Keratinocyte (primary cell): ENCODE results near the gene TGFBR1. TPM values are rescaled to one million over a fixed set of nuclear protein-coding genes. Genes with fewer than 3 reads are reported as not detected.

Experiments used
- DNase-seq: peaks from one replicate; pipeline ENCODE4 v3.0.0-alpha.2; 2011; ENCODE audit warnings: low read depth, missing footprints, low spot score
- FAIRE-seq: peaks from 2 replicates; lab custom pipeline; 2011; peaks lifted over from hg19 to GRCh38; lab: Jason Lieb, UNC
- H2AFZ ChIP-seq: 2 replicates; pipeline ENCODE4 v1.6.0; 2012; ENCODE audit warnings: low read length, control low read depth, inconsistent platforms; ENCODE audit not compliant: control insufficient read depth
- H3K27ac ChIP-seq: 2 replicates; pipeline ENCODE4 v1.5.1; 2011; ENCODE audit warnings: low read length; ENCODE audit not compliant: control insufficient read depth, insufficient read depth
- H3K27me3 ChIP-seq: 3 replicates; pipeline ENCODE4 v1.6.0; 2011; ENCODE audit warnings: low read length; ENCODE audit not compliant: control insufficient read depth, insufficient read depth; ENCODE audit errors: extremely low read depth
- H3K36me3 ChIP-seq, 2 experiments: 2 replicates in 1 of 2; 3 replicates in 1 of 2; pipeline ENCODE4 v1.5.1; 2011; ENCODE audit warnings: low read length in 2 of 2, mild to moderate bottlenecking in 1 of 2; ENCODE audit not compliant: control insufficient read depth in 2 of 2, insufficient read depth in 2 of 2; ENCODE audit errors: extremely low read depth in 1 of 2
- H3K4me1 ChIP-seq: 3 replicates; pipeline ENCODE4 v1.5.1; 2011; ENCODE audit warnings: low read length; ENCODE audit not compliant: control insufficient read depth, insufficient read depth; ENCODE audit errors: extremely low read depth
- H3K4me2 ChIP-seq: 3 replicates; pipeline ENCODE4 v1.6.0; 2011; ENCODE audit warnings: low read depth, low read length; ENCODE audit not compliant: control insufficient read depth, insufficient read depth; ENCODE audit errors: extremely low read depth
- H3K4me3 ChIP-seq, 3 experiments: fragments of 200-600 bp in 1 of 3; sonication (generic) in 1 of 3; 2 replicates in 2 of 3; 3 replicates in 1 of 3; pipeline ENCODE4 v1.5.1; 2011 to 2016; ENCODE audit warnings: low read length in 3 of 3, mild to moderate bottlenecking in 3 of 3, control low read depth in 2 of 3, inconsistent platforms in 1 of 3, low read depth in 1 of 3, mixed read lengths in 1 of 3, mixed run types in 1 of 3, moderate library complexity in 1 of 3; ENCODE audit not compliant: control insufficient read depth in 2 of 3, insufficient read depth in 2 of 3; ENCODE audit errors: extremely low read depth in 1 of 3
- H3K79me2 ChIP-seq: 2 replicates; pipeline ENCODE4 v1.6.0; 2012; ENCODE audit warnings: low read length; ENCODE audit not compliant: control insufficient read depth, insufficient read depth
- H3K9ac ChIP-seq: 3 replicates; pipeline ENCODE4 v1.6.0; 2011; ENCODE audit warnings: low read length; ENCODE audit not compliant: control insufficient read depth, insufficient read depth; ENCODE audit errors: extremely low read depth
- H3K9me1 ChIP-seq: 3 replicates; pipeline ENCODE4 v1.6.0; 2011; ENCODE audit warnings: low read length; ENCODE audit not compliant: control insufficient read depth, insufficient read depth; ENCODE audit errors: extremely low read depth
- H3K9me3 ChIP-seq: 2 replicates; pipeline ENCODE4 v1.5.1; 2012; ENCODE audit warnings: low read depth, low read length; ENCODE audit not compliant: control insufficient read depth
- H4K20me1 ChIP-seq: 3 replicates; pipeline ENCODE4 v1.6.0; 2011; ENCODE audit warnings: low read length; ENCODE audit not compliant: control insufficient read depth, insufficient read depth; ENCODE audit errors: extremely low read depth
- CTCF ChIP-seq, 3 experiments: IDR thresholded peaks in 1 of 3; conservative IDR thresholded peaks in 1 of 3; optimal IDR thresholded peaks in 1 of 3; 2 replicates in 2 of 3; 3 replicates in 1 of 3; pipeline versions ENCODE3 to v1.5.1; 2011; ENCODE audit warnings: low read length in 3 of 3, mild to moderate bottlenecking in 3 of 3, moderate library complexity in 2 of 3, control low read depth in 1 of 3, inconsistent platforms in 1 of 3; ENCODE audit not compliant: insufficient read depth in 2 of 3; ENCODE audit errors: extremely low read depth in 1 of 3
- EZH2 ChIP-seq: IDR thresholded peaks from one replicate; pipeline ENCODE4 v1.6.1; 2012; ENCODE audit warnings: inconsistent platforms, mild to moderate bottlenecking, low read length, moderate library complexity
- dilution Hi-C: fragments of 300-500 bp; cut with MboI; formaldehyde crosslinking; loops from one replicate; pipeline ENCODE4 v1.7.0; 2020; ENCODE audit warnings: low sequenced_read_pairs; ENCODE audit not compliant: extremely low pct_ligation_motif_present
- polyA plus RNA-seq, 5 experiments: library from polyadenylated mRNA; depleted of rRNA in 3 of 5; stranded (reverse) in 3 of 5; stranded (forward) in 1 of 5; unstranded in 1 of 5; fragments of >200 nt; gene quantifications; 1 replicate in 1 of 5; 2 replicates in 3 of 5; 3 replicates in 1 of 5; pipeline versions ENCODE4 v1.2.1 to v1.2.3, GENCODE V29; 2011 to 2012; ENCODE audit warnings: missing spikeins in 2 of 5, low read depth in 1 of 5, low replicate concordance in 1 of 5

Gene TGFBR1
- polyA plus RNA-seq, 1 donor (not counting 4 experiments of a cell fraction or from before 2014, with no cell fraction given) = 55.0 TPM

GRCh38 chr9:99133145-99133544 lies 28.2 kb downstream of the TGFBR1 start:
- Histone ChIP-seq H3K9me1 (no peaks in the 10 kb centered on the region), H2AFZ (no peak overlapping the region), H3K79me2 (peaks cover 12% of the 10 kb centered on the region), H3K27me3 (no peaks in the 10 kb centered on the region), H3K27ac (no peak overlapping the region), H3K9ac (no peak overlapping the region), H3K4me1 (peaks cover 35% of the 10 kb centered on the region), H3K4me3 (no peak overlapping the region), H3K4me2 (no peak overlapping the region), H3K36me3 (peaks cover 3 to 18% of the 10 kb centered on the region in 2 experiments), H4K20me1 (no peaks in the 10 kb centered on the region), H3K9me3 (no peaks in the 10 kb centered on the region)
- dilution Hi-C loops = no loop called here
- no peak for DNase-seq
- FAIRE-seq = no peak
- TF ChIP-seq EZH2 = no peak
- no peak for TF ChIP-seq CTCF (optimal IDR thresholded peaks at IDR 0.05 in 1 of 3, IDR thresholded peaks at IDR 0.05 in 1 of 3, conservative IDR thresholded peaks at IDR 0.05 in 1 of 3; ENCODE audit: extremely low read depth in 1 of 3, insufficient read depth in 2 of 3, low read length in 3 of 3)

- TF ChIP-seq EZH2 (no peak), CTCF (optimal IDR thresholded peaks at IDR 0.05 in 1 of 3, IDR thresholded peaks at IDR 0.05 in 1 of 3, conservative IDR thresholded peaks at IDR 0.05 in 1 of 3; ENCODE audit: extremely low read depth in 1 of 3, insufficient read depth in 2 of 3, low read length in 3 of 3) (no peak)
- dilution Hi-C loops = no loop called here
- H2AFZ ChIP-seq = no peak overlapping the region
- no peaks in the 10 kb centered on the region for H4K20me1 ChIP-seq
- no peak overlapping the region for H3K4me2 ChIP-seq
- H3K9me3 ChIP-seq = no peaks in the 10 kb centered on the region
- peaks cover 3 to 23% of the 10 kb centered on the region in 2 experiments for H3K36me3 ChIP-seq
- no peak for DNase-seq
- peaks cover 17% of the 10 kb centered on the region for H3K4me1 ChIP-seq
- H3K79me2 ChIP-seq = peaks cover 7% of the 10 kb centered on the region
- peak; percentile 13 for FAIRE-seq
- H3K9ac ChIP-seq = no peak overlapping the region
- H3K4me3 ChIP-seq = no peak overlapping the region
- H3K9me1 ChIP-seq = no peaks in the 10 kb centered on the region
- H3K27me3 ChIP-seq = no peaks in the 10 kb centered on the region
- H3K27ac ChIP-seq = no peak overlapping the region
Measured at GRCh38 chr9:99134893-99135341, 30.0 kb downstream of the TGFBR1 start.
